HCT116 (cell line): ENCODE results near the gene PITPNC1. TPM values are rescaled to one million over a fixed set of nuclear protein-coding genes. Genes with fewer than 3 reads are reported as not detected.

Experiments
- ATAC-seq: fragments of 200-7000 bp; cut with Tn5 transposase; 2 replicates; pipeline ENCODE4 v1.9.1; 2020; ENCODE audit warnings: mild to moderate bottlenecking, moderate library complexity
- BruUV-seq: library from RNA; stranded (reverse); fragments of 400-500 nt; replicated peaks from 2 replicates; lab custom pipeline; 2021; lab: Mats Ljungman, UMichigan
- CTCF ChIA-PET: fragments of 300-600 bp; sonication (Branson Sonifier 250); formaldehyde crosslinking; loops from one replicate; lab custom pipeline; 2021; ENCODE audit warnings: antibody characterized with exemption; lab: Charles Lee
- POLR2A ChIA-PET: fragments of 300-600, 350-600 bp; sonication (Branson Sonifier 250); formaldehyde crosslinking; loops from one replicate; lab custom pipeline; 2021; ENCODE audit warnings: antibody characterized with exemption; lab: Charles Lee
- RAD21 ChIA-PET, 2 experiments: fragments of 300-600 bp; sonication (Branson Sonifier 250); formaldehyde crosslinking; loops; one replicate each; lab custom pipeline; 2023; ENCODE audit warnings: low total read pairs in 2 of 2; ENCODE audit not compliant: uncharacterized antibody in 2 of 2, unreplicated experiment in 2 of 2, low non-redundant PET in 1 of 2; lab: Charles Lee
- DNase-seq: peaks from one replicate; pipeline ENCODE4 v3.0.0-alpha.2; 2010; ENCODE audit warnings: low read depth, low spot score
- H2AFZ ChIP-seq: fragments of 200-600 bp; shearing (Covaris generic), sonication (generic); 2 replicates; pipeline ENCODE4 v1.6.1; 2017; ENCODE audit warnings: low read depth, mixed run types, mixed read lengths, antibody characterized with exemption, low read length; ENCODE audit not compliant: poor library complexity, severe bottlenecking
- H3K27ac ChIP-seq: 2 replicates; pipeline ENCODE4 v1.5.1; 2012; ENCODE audit warnings: low read depth, low read length
- H3K27me3 ChIP-seq: fragments of 200-600 bp; sonication (generic); 2 replicates; pipeline ENCODE4 v1.6.1; 2016; ENCODE audit warnings: mixed run types, low read length, mixed read lengths; ENCODE audit not compliant: insufficient read depth
- H3K36me3 ChIP-seq, 2 experiments: fragments of 200-500 bp in 1 of 2; fragments of 200-600 bp in 1 of 2; sonication (Bioruptor generic) in 1 of 2; sonication (generic) in 1 of 2; 2 replicates each; pipeline versions ENCODE4 v1.5.1 to v1.6.1; 2014 to 2016; ENCODE audit warnings: low read length in 2 of 2, inconsistent platforms in 1 of 2, mixed read lengths in 1 of 2, mixed run types in 1 of 2; ENCODE audit not compliant: insufficient read depth in 2 of 2, control insufficient read depth in 1 of 2
- H3K4me1 ChIP-seq, 2 experiments: fragments of 200-600 bp in 1 of 2; sonication (generic) in 1 of 2; 2 replicates each; pipeline versions ENCODE4 v1.5.1 to v1.6.1; 2012 to 2017; ENCODE audit warnings: low read length in 2 of 2, inconsistent platforms in 1 of 2, mild to moderate bottlenecking in 1 of 2, mixed read lengths in 1 of 2, mixed run types in 1 of 2, moderate library complexity in 1 of 2; ENCODE audit not compliant: insufficient read depth in 2 of 2, control insufficient read depth in 1 of 2
- H3K4me2 ChIP-seq: fragments of 200-600 bp; sonication (generic); 2 replicates; pipeline ENCODE4 v1.6.1; 2017; ENCODE audit warnings: mixed run types, low read length, mixed read lengths
- H3K4me3 ChIP-seq, 2 experiments: fragments of 200-600 bp in 1 of 2; sonication (generic) in 1 of 2; replicated peaks in 1 of 2; 2 replicates each; pipeline ENCODE4 v1.5.1; 2011 to 2016; ENCODE audit warnings: low read length in 2 of 2, control low read depth in 1 of 2, low read depth in 1 of 2, mild to moderate bottlenecking in 1 of 2, mixed read lengths in 1 of 2, mixed run types in 1 of 2
- H3K79me2 ChIP-seq: fragments of 200-600 bp; sonication (generic); 2 replicates; pipeline ENCODE4 v1.6.1; 2017; ENCODE audit warnings: mild to moderate bottlenecking, mixed run types, low read length, moderate library complexity, mixed read lengths; ENCODE audit not compliant: insufficient read depth
- H3K9ac ChIP-seq: fragments of 200-600 bp; sonication (generic); 2 replicates; pipeline ENCODE4 v1.6.1; 2016; ENCODE audit warnings: low read length, mixed read lengths
- H3K9me2 ChIP-seq: fragments of 200-600 bp; sonication (generic), shearing (Covaris generic); 2 replicates; pipeline ENCODE4 v1.6.1; 2017; ENCODE audit warnings: mixed run types, mild to moderate bottlenecking, moderate library complexity; ENCODE audit not compliant: insufficient read depth
- H3K9me3 ChIP-seq, 2 experiments: fragments of 200-500 bp in 1 of 2; fragments of 200-600 bp in 1 of 2; sonication (Bioruptor generic) in 1 of 2; sonication (generic) in 1 of 2; 2 replicates each; pipeline ENCODE4 v1.6.1; 2014 to 2017; ENCODE audit warnings: low read length in 2 of 2, mixed read lengths in 2 of 2, inconsistent platforms in 1 of 2, low read depth in 1 of 2, mild to moderate bottlenecking in 1 of 2, mixed run types in 1 of 2, moderate library complexity in 1 of 2; ENCODE audit not compliant: control insufficient read depth in 1 of 2, insufficient read depth in 1 of 2
- H4K20me1 ChIP-seq: fragments of 200-600 bp; sonication (generic), shearing (Covaris generic); 2 replicates; pipeline ENCODE4 v1.6.1; 2017; ENCODE audit warnings: mixed run types, mild to moderate bottlenecking, moderate library complexity; ENCODE audit not compliant: insufficient read depth
- ATF3 ChIP-seq: IDR thresholded peaks from 2 replicates; pipeline ENCODE4 v1.6.1; 2012
- CEBPB ChIP-seq: IDR thresholded peaks from 2 replicates; pipeline ENCODE4 v1.6.1; 2012; ENCODE audit warnings: low read depth
- CTCF ChIP-seq, 3 experiments: fragments of 200-600 bp in 1 of 3; sonication (generic) in 1 of 3; IDR thresholded peaks in 2 of 3; conservative IDR thresholded peaks in 1 of 3; 2 replicates each; pipeline ENCODE4 v1.5.1; 2012 to 2017; ENCODE audit warnings: low read depth in 2 of 3, low read length in 2 of 3, antibody characterized with exemption in 1 of 3, borderline replicate concordance in 1 of 3, control low read depth in 1 of 3, mild to moderate bottlenecking in 1 of 3, mixed read lengths in 1 of 3, mixed run types in 1 of 3, moderate library complexity in 1 of 3; ENCODE audit not compliant: insufficient read depth in 1 of 3
- EZH2 ChIP-seq: fragments of 200-600 bp; sonication (generic); IDR thresholded peaks from 2 replicates; pipeline ENCODE4 v1.6.1; 2017; ENCODE audit warnings: antibody characterized with exemption, mixed run types
- EZH2phosphoT487 ChIP-seq: fragments of 200-600 bp; IDR thresholded peaks from 2 replicates; pipeline ENCODE4 v1.6.1; 2018; ENCODE audit warnings: antibody characterized with exemption, borderline replicate concordance
- FOSL1 ChIP-seq: IDR thresholded peaks from 2 replicates; pipeline ENCODE4 v1.6.1; 2012; ENCODE audit warnings: low read depth
- JUND ChIP-seq: IDR thresholded peaks from 2 replicates; pipeline ENCODE4 v1.6.1; 2012
- MAX ChIP-seq: IDR thresholded peaks from 2 replicates; pipeline ENCODE4 v1.6.1; 2012
- POLR2A ChIP-seq: IDR thresholded peaks from 2 replicates; pipeline ENCODE4 v1.7.0; 2011; ENCODE audit warnings: borderline replicate concordance; ENCODE audit not compliant: insufficient read depth, insufficient read length; ENCODE audit errors: extremely low read depth
- POLR2AphosphoS5 ChIP-seq: IDR thresholded peaks from 2 replicates; pipeline ENCODE4 v1.6.1; 2011; ENCODE audit warnings: mild to moderate bottlenecking, low read depth, low read length, moderate library complexity
- REST ChIP-seq: IDR thresholded peaks from 2 replicates; pipeline ENCODE4 v1.6.1; 2012; ENCODE audit warnings: low read depth
- SIN3A ChIP-seq: IDR thresholded peaks from 2 replicates; pipeline ENCODE4 v1.6.1; 2012; ENCODE audit warnings: low read depth
- SP1 ChIP-seq: IDR thresholded peaks from 2 replicates; pipeline ENCODE4 v1.6.1; 2012; ENCODE audit warnings: low read depth
- SRF ChIP-seq: IDR thresholded peaks from 2 replicates; pipeline ENCODE4 v1.6.1; 2012; ENCODE audit warnings: low read depth
- TCF7L2 ChIP-seq: IDR thresholded peaks from 2 replicates; pipeline ENCODE4 v1.7.0; 2011; ENCODE audit warnings: borderline replicate concordance, inconsistent platforms; ENCODE audit not compliant: insufficient read depth, insufficient read length; ENCODE audit errors: extremely low read depth
- ZBTB33 ChIP-seq: IDR thresholded peaks from 2 replicates; pipeline ENCODE4 v1.6.1; 2011; ENCODE audit warnings: mild to moderate bottlenecking, low read length, moderate library complexity; ENCODE audit not compliant: insufficient replicate concordance; ENCODE audit errors: extremely low read depth
- ZFX ChIP-seq: fragments of 450-650 bp; IDR thresholded peaks from 2 replicates; pipeline ENCODE4 v1.6.1; 2017
- ZNF274 ChIP-seq: fragments of 200-500 bp; sonication (Bioruptor generic); IDR thresholded peaks from 2 replicates; pipeline ENCODE4 v1.6.1; 2014; ENCODE audit warnings: mild to moderate bottlenecking, low read depth, low read length, inconsistent platforms
- intact Hi-C: fragments of 100-400 bp; cut with micrococcal nuclease; formaldehyde crosslinking; loops from 2 replicates; pipeline ENCODE4 v1.10.0; 2022
- total RNA-seq: library from RNA; stranded (reverse); gene quantifications from one replicate; pipeline ENCODE4 v1.2.1, GENCODE V29; 2021; ENCODE audit not compliant: unreplicated experiment

PITPNC1 gene
- total RNA-seq, 1 experiment from 2014 or later, result 41.9 TPM

GRCh38 chr17:67399676-67400075 is 22.6 kb downstream of the PITPNC1 start:
- Histone ChIP-seq H3K4me2 (no peak overlapping the region), H3K79me2 (peaks cover 43% of the 10 kb centered on the region), H3K27ac (no peak overlapping the region), H3K9ac (no peak overlapping the region), H3K4me3 (no peak overlapping the region), H3K4me1 (peaks cover 0 to 11% of the 10 kb centered on the region in 2 experiments; a peak in 2 of 4 replicates), H3K9me2 (no peaks in the 10 kb centered on the region), H3K9me3 (no peaks in the 10 kb centered on the region), H4K20me1 (no peaks in the 10 kb centered on the region), H2AFZ (no peak overlapping the region), H3K36me3 (no peaks in the 10 kb centered on the region), H3K27me3 (no peaks in the 10 kb centered on the region)
- ChIA-PET POLR2A (no interaction called here), RAD21 (no interaction called here), CTCF (no interaction called here)
- TF ChIP-seq FOSL1 (no peak), POLR2A (no peak), JUND (no peak), ZFX (no peak), TCF7L2 (no peak), SIN3A (no peak), SP1 (no peak), CEBPB (no peak), ZNF274 (no peak), ATF3 (no peak), MAX (no peak), POLR2AphosphoS5 (no peak), ZBTB33 (no peak), REST (no peak), SRF (no peak), EZH2phosphoT487 (no peak), CTCF (IDR thresholded peaks at IDR 0.05 in 2 of 3, conservative IDR thresholded peaks at IDR 0.05 in 1 of 3; ENCODE audit: borderline replicate concordance in 1 of 3, insufficient read depth in 1 of 3, low read depth in 2 of 3, low read length in 2 of 3) (no peak), EZH2 (no peak)
- intact Hi-C loops, result loop anchor here (10.0 kb wide), 1 partner anchor 985 kb away; no protein-coding TSS in a partner anchor
- DNase-seq (no peak), ATAC-seq (no peak)
- BruUV-seq, result no TSS peak
